ENCODE results near the gene PRKACG. TPM values are rescaled to one million over a fixed set of nuclear protein-coding genes. Genes with fewer than 3 reads are reported as not detected.

The PRKACG gene
- polyA plus RNA-seq, 3 donors: not detected

DNA sequence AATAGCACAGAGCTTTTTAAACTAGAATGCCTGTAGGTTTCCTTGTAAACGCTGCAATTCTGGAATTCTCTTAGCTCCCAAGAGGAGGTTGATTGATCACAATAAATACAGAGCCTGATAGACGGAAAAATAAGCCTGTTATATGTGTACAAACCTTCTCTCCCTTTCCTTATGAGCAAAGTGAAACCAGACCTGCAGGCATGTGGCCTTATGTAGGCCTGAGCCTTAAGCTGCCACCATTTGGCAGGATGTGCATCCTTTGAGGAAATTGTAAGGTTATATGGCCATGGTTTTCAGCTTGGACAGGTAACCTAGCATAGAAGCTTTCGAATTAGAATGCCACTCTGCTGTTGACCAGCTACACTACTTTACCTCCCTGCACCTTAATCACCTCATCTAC, 49.1 kb downstream of the PRKACG start:
- no peak overlapping the region for H3K27ac ChIP-seq (ENCODE audit: low read depth, low read length)
- 66 to 78% (median 71%) methylated on average over 3 of the region's 3 CpGs for WGBS, 3 donors

DNA sequence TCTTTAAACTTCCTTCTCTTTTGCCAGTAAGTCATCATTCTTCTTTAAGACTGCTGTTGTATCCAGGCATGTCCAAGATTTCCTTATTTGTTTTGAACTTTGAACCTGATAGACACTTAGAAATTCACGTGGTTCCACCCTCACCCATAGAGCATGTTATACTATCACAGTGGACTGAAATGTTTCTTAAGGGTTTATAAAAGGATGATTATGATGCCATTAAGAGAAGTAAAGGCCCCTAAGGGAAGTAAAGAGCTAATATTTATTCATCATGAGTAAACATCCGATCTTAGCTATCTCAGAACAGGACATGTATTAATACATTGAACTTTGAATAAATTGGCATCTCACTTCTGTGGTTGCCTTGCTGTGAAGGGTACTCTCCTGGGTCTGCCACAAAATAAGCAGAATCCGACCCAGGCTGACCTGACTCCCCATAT, 49.8 kb downstream of the PRKACG start:
- 33 to 68% (median 64%) methylated on average over 3 of the region's 3 CpGs for WGBS, 3 donors
- H3K27ac ChIP-seq (ENCODE audit: low read depth, low read length): no peak overlapping the region

DNA sequence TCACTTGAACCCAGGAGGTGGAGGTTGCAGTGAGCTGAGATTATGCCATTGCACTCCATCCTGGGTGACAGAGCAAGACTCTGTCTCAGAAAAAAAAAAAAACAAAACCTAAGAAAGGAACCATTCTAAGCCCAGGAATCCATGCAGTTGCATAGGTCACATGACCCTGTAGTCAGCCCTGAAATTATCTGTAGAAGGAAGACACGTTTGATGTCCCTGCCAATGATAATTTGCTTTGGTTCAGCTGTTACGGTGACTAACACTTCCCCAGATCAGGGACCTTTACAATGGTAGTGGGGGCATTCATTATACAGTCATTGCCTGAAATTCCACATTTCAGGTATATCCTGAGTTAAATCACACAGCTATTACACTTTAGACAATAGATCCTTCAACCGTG, 50.5 kb downstream of the PRKACG start:
- H3K27ac ChIP-seq (ENCODE audit: low read depth, low read length): no peak overlapping the region

More for the DNA sequence above, 50.5 kb downstream of the PRKACG start:
- 58 to 66% (median 59%) methylated on average over 3 of the region's 3 CpGs for WGBS, 3 donors

Other genes with a start within 250 kb of the PRKACG start
- gene FXN, start 21.6 kb upstream of the PRKACG start, polyA plus RNA-seq: 10 to 100 TPM in 2 of 3 donors, 1 to 10 TPM in 1; 8.3 to 15.2 (median 12.1) TPM
- 100 to 1,000 TPM in 1 of 3 donors, 10 to 100 TPM in 2; 23.3 to 113 (median 35.4) TPM for gene TJP2, start 160.2 kb upstream of the PRKACG start, polyA plus RNA-seq